ENCODE results near the gene GID4.

Gene GID4

GRCh38 chr17:18020971-18021370 lies 18.2 kb upstream of the GID4 start:
- H3K27me3 ChIP-seq (ENCODE audit: control insufficient read depth, insufficient read depth, low read length) = no peaks in the 10 kb centered on the region
- no peak overlapping the region for H3K4me3 ChIP-seq (ENCODE audit: low read length)
- no peaks in the 10 kb centered on the region for H3K9me3 ChIP-seq (ENCODE audit: control insufficient read depth, low read length)
- no peaks in the 10 kb centered on the region for H3K36me3 ChIP-seq (ENCODE audit: control insufficient read depth, insufficient read depth, low read length)
- peaks cover 15% of the 10 kb centered on the region for H3K4me1 ChIP-seq (ENCODE audit: control insufficient read depth, insufficient read depth, low read length)
- no peak overlapping the region for H3K9ac ChIP-seq (ENCODE audit: low read length)

- Histone ChIP-seq H3K9me3 (ENCODE audit: control insufficient read depth, low read length) (no peaks in the 10 kb centered on the region), H3K36me3 (ENCODE audit: control insufficient read depth, insufficient read depth, low read length) (no peaks in the 10 kb centered on the region), H3K4me3 (ENCODE audit: low read length) (no peak overlapping the region), H3K4me1 (ENCODE audit: control insufficient read depth, insufficient read depth, low read length) (peaks cover 15% of the 10 kb centered on the region), H3K9ac (ENCODE audit: low read length) (no peak overlapping the region), H3K27me3 (ENCODE audit: control insufficient read depth, insufficient read depth, low read length) (no peaks in the 10 kb centered on the region)
Measured at GRCh38 chr17:18021372-18021771, 17.8 kb upstream of the GID4 start.

- Histone ChIP-seq H3K9me3 (ENCODE audit: control insufficient read depth, low read length) (no peaks in the 10 kb centered on the region), H3K9ac (ENCODE audit: low read length) (no peak overlapping the region), H3K27me3 (ENCODE audit: control insufficient read depth, insufficient read depth, low read length) (no peaks in the 10 kb centered on the region), H3K36me3 (ENCODE audit: control insufficient read depth, insufficient read depth, low read length) (no peaks in the 10 kb centered on the region), H3K4me3 (ENCODE audit: low read length) (no peak overlapping the region), H3K4me1 (ENCODE audit: control insufficient read depth, insufficient read depth, low read length) (no peaks in the 10 kb centered on the region)
Measured at GRCh38 chr17:18025241-18025944, 13.8 kb upstream of the GID4 start.

GRCh38 chr17:18025945-18026776 lies 13.0 kb upstream of the GID4 start:
- Histone ChIP-seq H3K9ac (ENCODE audit: low read length) (no peak overlapping the region), H3K27me3 (ENCODE audit: control insufficient read depth, insufficient read depth, low read length) (no peaks in the 10 kb centered on the region), H3K4me1 (ENCODE audit: control insufficient read depth, insufficient read depth, low read length) (no peaks in the 10 kb centered on the region), H3K9me3 (ENCODE audit: control insufficient read depth, low read length) (no peaks in the 10 kb centered on the region), H3K36me3 (ENCODE audit: control insufficient read depth, insufficient read depth, low read length) (no peaks in the 10 kb centered on the region), H3K4me3 (ENCODE audit: low read length) (no peak overlapping the region)

- Histone ChIP-seq H3K4me1 (ENCODE audit: control insufficient read depth, insufficient read depth, low read length) (no peaks in the 10 kb centered on the region), H3K36me3 (ENCODE audit: control insufficient read depth, insufficient read depth, low read length) (no peaks in the 10 kb centered on the region), H3K4me3 (ENCODE audit: low read length) (no peak overlapping the region), H3K9me3 (ENCODE audit: control insufficient read depth, low read length) (no peaks in the 10 kb centered on the region), H3K27me3 (ENCODE audit: control insufficient read depth, insufficient read depth, low read length) (no peaks in the 10 kb centered on the region), H3K9ac (ENCODE audit: low read length) (no peak overlapping the region)
Measured at GRCh38 chr17:18027280-18027679, 11.9 kb upstream of the GID4 start.

GRCh38 chr17:18028114-18028951 lies 10.9 kb upstream of the GID4 start:
- Histone ChIP-seq H3K9ac (ENCODE audit: low read length) (no peak overlapping the region), H3K36me3 (ENCODE audit: control insufficient read depth, insufficient read depth, low read length) (no peaks in the 10 kb centered on the region), H3K9me3 (ENCODE audit: control insufficient read depth, low read length) (no peaks in the 10 kb centered on the region), H3K27me3 (ENCODE audit: control insufficient read depth, insufficient read depth, low read length) (no peaks in the 10 kb centered on the region), H3K4me3 (ENCODE audit: low read length) (no peak overlapping the region), H3K4me1 (ENCODE audit: control insufficient read depth, insufficient read depth, low read length) (no peaks in the 10 kb centered on the region)

GRCh38 chr17:18028952-18029540 lies 10.2 kb upstream of the GID4 start:
- no peaks in the 10 kb centered on the region for H3K4me1 ChIP-seq (ENCODE audit: control insufficient read depth, insufficient read depth, low read length)
- no peak overlapping the region for H3K4me3 ChIP-seq (ENCODE audit: low read length)

GRCh38 chr17:18031955-18032354 lies 7.3 kb upstream of the GID4 start:
- Histone ChIP-seq H3K9me3 (ENCODE audit: control insufficient read depth, low read length) (no peaks in the 10 kb centered on the region), H3K4me3 (ENCODE audit: low read length) (no peak overlapping the region), H3K4me1 (ENCODE audit: control insufficient read depth, insufficient read depth, low read length) (no peaks in the 10 kb centered on the region)

More at GRCh38 chr17:18028952-18029540, 10.2 kb upstream of the GID4 start:
- H3K9ac ChIP-seq (ENCODE audit: low read length) = no peak overlapping the region
- H3K9me3 ChIP-seq (ENCODE audit: control insufficient read depth, low read length) = no peaks in the 10 kb centered on the region
- H3K36me3 ChIP-seq (ENCODE audit: control insufficient read depth, insufficient read depth, low read length) = no peaks in the 10 kb centered on the region
- H3K27me3 ChIP-seq (ENCODE audit: control insufficient read depth, insufficient read depth, low read length) = no peaks in the 10 kb centered on the region

GRCh38 chr17:18033442-18034099 lies 5.6 kb upstream of the GID4 start:
- H3K9ac ChIP-seq (ENCODE audit: low read length) = no peak overlapping the region
- H3K36me3 ChIP-seq (ENCODE audit: control insufficient read depth, insufficient read depth, low read length) = no peaks in the 10 kb centered on the region
- H3K4me1 ChIP-seq (ENCODE audit: control insufficient read depth, insufficient read depth, low read length) = peaks cover 4% of the 10 kb centered on the region
- H3K4me3 ChIP-seq (ENCODE audit: low read length) = no peak overlapping the region
- no peaks in the 10 kb centered on the region for H3K27me3 ChIP-seq (ENCODE audit: control insufficient read depth, insufficient read depth, low read length)
- no peaks in the 10 kb centered on the region for H3K9me3 ChIP-seq (ENCODE audit: control insufficient read depth, low read length)

More at GRCh38 chr17:18031955-18032354, 7.3 kb upstream of the GID4 start:
- Histone ChIP-seq H3K27me3 (ENCODE audit: control insufficient read depth, insufficient read depth, low read length) (no peaks in the 10 kb centered on the region), H3K9ac (ENCODE audit: low read length) (no peak overlapping the region), H3K36me3 (ENCODE audit: control insufficient read depth, insufficient read depth, low read length) (no peaks in the 10 kb centered on the region)

- no peak overlapping the region for H3K4me3 ChIP-seq (ENCODE audit: low read length)
- H3K27me3 ChIP-seq (ENCODE audit: control insufficient read depth, insufficient read depth, low read length) = no peaks in the 10 kb centered on the region
- H3K36me3 ChIP-seq (ENCODE audit: control insufficient read depth, insufficient read depth, low read length) = no peaks in the 10 kb centered on the region
- H3K4me1 ChIP-seq (ENCODE audit: control insufficient read depth, insufficient read depth, low read length) = peaks cover 13% of the 10 kb centered on the region
- H3K9ac ChIP-seq (ENCODE audit: low read length) = no peak overlapping the region
- no peaks in the 10 kb centered on the region for H3K9me3 ChIP-seq (ENCODE audit: control insufficient read depth, low read length)
Measured at GRCh38 chr17:18035704-18036103, 3.5 kb upstream of the GID4 start.

- no peaks in the 10 kb centered on the region for H3K36me3 ChIP-seq (ENCODE audit: control insufficient read depth, insufficient read depth, low read length)
- H3K4me1 ChIP-seq (ENCODE audit: control insufficient read depth, insufficient read depth, low read length) = peaks cover 16% of the 10 kb centered on the region
- H3K9ac ChIP-seq (ENCODE audit: low read length) = no peak overlapping the region
- no peaks in the 10 kb centered on the region for H3K9me3 ChIP-seq (ENCODE audit: control insufficient read depth, low read length)
- no peaks in the 10 kb centered on the region for H3K27me3 ChIP-seq (ENCODE audit: control insufficient read depth, insufficient read depth, low read length)
- H3K4me3 ChIP-seq (ENCODE audit: low read length) = no peak overlapping the region
Measured at GRCh38 chr17:18037486-18037885, 1.7 kb upstream of the GID4 start.

Data from mucosa of stomach (tissue), 1 donor.